Thyroid gland (tissue), 4 donors: ENCODE data around the gene VAPA. TPM values are rescaled to one million over a fixed set of nuclear protein-coding genes. Genes with fewer than 3 reads are reported as not detected.

Experiments
- DNase-seq, 2 donors: peaks; one replicate each; pipeline ENCODE4 v3.0.0-alpha.2; 2019
- H3K27ac ChIP-seq, 3 donors: fragments of 200-600 bp; sonication (generic); 1 replicate in 2 of 3; 2 replicates in 1 of 3; pipeline ENCODE4 v1.5.1; 2016 to 2019; ENCODE audit warnings: mild to moderate bottlenecking in 1 of 3, moderate library complexity in 1 of 3
- H3K27me3 ChIP-seq: fragments of 200-600 bp; sonication (generic); one replicate; pipeline ENCODE4 v1.5.1; 2019
- H3K36me3 ChIP-seq, 2 donors: fragments of 200-600 bp; sonication (generic); one replicate each; pipeline ENCODE4 v1.5.1; 2016 to 2019
- H3K4me1 ChIP-seq, 2 donors: fragments of 200-600 bp; sonication (generic); one replicate each; pipeline ENCODE4 v1.5.1; 2017 to 2019
- H3K4me3 ChIP-seq, 3 donors: fragments of 200-600 bp; sonication (generic); replicated peaks in 1 of 3; 1 replicate in 2 of 3; 2 replicates in 1 of 3; pipeline ENCODE4 v1.5.1; 2016; ENCODE audit warnings: mild to moderate bottlenecking in 1 of 3
- H3K9me3 ChIP-seq: fragments of 200-600 bp; sonication (generic); one replicate; pipeline ENCODE4 v1.5.1; 2017
- POLR2A ChIP-seq, 2 donors: fragments of 450-650 bp; IDR thresholded peaks; one replicate each; pipeline ENCODE4 v1.6.1; 2017; ENCODE audit warnings: antibody characterized with exemption in 2 of 2, mild to moderate bottlenecking in 2 of 2, moderate library complexity in 1 of 2
- WGBS, 2 donors: methylation state at CpG; one replicate each; pipeline ENCODE4 v1.1.5; 2017; 5-methylcytosine and 5-hydroxymethylcytosine counted together
- intact Hi-C: fragments of 100-400 bp; cut with DNase I; formaldehyde crosslinking; loops from one replicate; pipeline ENCODE4 v1.15.1; 2023
- total RNA-seq, 4 donors: library from RNA; depleted of rRNA; stranded (reverse); fragments of >200 nt; gene quantifications; one replicate each; pipeline ENCODE4 v1.2.3, GENCODE V29; 2016
- TF ChIP-seq, protein P1 (sequence below), 6 experiments: fragments of 200-600 bp in 3 of 6; fragments of 450-650 bp in 3 of 6; sonication (generic) in 3 of 6; IDR thresholded peaks; one replicate each; pipeline ENCODE4 v1.5.1; 2016 to 2019; ENCODE audit warnings: antibody characterized with exemption in 6 of 6, mild to moderate bottlenecking in 2 of 6, inconsistent platforms in 1 of 6, moderate library complexity in 1 of 6

VAPA gene
- total RNA-seq, 4 donors from 2014 or later = 232 to 261 (median 244) TPM

DNA sequence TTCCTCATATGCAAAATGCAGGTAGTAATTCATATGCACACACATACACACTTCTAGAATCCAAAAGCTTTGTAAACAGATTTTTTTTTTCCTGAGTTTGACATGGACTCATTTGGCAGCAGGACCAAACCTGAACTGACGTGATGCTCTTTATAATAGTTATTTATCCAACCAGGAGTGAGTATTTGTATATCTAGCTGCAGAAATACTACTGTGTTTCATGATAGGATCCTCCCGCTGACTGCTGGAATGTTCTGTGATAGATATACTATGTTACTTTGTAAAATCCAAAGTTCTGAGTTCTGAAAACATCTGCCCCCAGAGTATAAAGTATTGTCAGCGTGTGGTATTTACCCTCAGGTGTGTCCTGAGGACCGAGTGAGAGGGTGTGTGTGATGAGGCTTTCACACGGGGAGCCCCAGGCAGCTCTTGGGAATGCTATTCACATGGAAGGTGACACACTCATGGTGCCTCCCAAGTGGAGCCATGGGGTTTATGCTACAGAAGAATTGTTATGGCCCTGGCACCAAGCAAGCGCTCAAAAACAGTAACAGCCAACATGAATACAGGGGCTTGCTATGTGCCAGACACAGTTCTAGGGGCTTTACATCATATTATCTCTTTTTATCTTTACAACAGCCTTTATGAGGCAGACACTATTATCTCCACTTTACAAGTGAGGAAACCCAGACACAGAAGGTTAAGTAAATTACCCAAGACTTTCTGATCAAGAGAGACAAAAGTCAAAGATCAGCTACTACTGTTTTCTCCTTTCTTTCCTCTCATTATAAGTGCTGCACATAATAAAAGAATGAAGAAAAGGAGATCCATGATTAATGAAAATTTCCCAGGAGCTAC lies 44.7 kb upstream of the VAPA start:
- Histone ChIP-seq H3K9me3 (no peaks in the 10 kb centered on the region), H3K27ac (no peak overlapping the region), H3K4me3 (no peak overlapping the region), H3K4me1 (peaks cover 0 to 10% of the 10 kb centered on the region in 2 donors), H3K27me3 (no peaks in the 10 kb centered on the region), H3K36me3 (no peaks in the 10 kb centered on the region)
- TF ChIP-seq POLR2A (IDR thresholded peaks at IDR 0.05) = no peak
- TF ChIP-seq, protein P1, sequence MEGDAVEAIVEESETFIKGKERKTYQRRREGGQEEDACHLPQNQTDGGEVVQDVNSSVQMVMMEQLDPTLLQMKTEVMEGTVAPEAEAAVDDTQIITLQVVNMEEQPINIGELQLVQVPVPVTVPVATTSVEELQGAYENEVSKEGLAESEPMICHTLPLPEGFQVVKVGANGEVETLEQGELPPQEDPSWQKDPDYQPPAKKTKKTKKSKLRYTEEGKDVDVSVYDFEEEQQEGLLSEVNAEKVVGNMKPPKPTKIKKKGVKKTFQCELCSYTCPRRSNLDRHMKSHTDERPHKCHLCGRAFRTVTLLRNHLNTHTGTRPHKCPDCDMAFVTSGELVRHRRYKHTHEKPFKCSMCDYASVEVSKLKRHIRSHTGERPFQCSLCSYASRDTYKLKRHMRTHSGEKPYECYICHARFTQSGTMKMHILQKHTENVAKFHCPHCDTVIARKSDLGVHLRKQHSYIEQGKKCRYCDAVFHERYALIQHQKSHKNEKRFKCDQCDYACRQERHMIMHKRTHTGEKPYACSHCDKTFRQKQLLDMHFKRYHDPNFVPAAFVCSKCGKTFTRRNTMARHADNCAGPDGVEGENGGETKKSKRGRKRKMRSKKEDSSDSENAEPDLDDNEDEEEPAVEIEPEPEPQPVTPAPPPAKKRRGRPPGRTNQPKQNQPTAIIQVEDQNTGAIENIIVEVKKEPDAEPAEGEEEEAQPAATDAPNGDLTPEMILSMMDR (IDR thresholded peaks at IDR 0.05) = no peak
- WGBS, 2 donors = 83 to 89% methylated on average over 6 of the region's 6 CpGs
- DNase-seq = no peak
- intact Hi-C loops = no loop called here

DNA sequence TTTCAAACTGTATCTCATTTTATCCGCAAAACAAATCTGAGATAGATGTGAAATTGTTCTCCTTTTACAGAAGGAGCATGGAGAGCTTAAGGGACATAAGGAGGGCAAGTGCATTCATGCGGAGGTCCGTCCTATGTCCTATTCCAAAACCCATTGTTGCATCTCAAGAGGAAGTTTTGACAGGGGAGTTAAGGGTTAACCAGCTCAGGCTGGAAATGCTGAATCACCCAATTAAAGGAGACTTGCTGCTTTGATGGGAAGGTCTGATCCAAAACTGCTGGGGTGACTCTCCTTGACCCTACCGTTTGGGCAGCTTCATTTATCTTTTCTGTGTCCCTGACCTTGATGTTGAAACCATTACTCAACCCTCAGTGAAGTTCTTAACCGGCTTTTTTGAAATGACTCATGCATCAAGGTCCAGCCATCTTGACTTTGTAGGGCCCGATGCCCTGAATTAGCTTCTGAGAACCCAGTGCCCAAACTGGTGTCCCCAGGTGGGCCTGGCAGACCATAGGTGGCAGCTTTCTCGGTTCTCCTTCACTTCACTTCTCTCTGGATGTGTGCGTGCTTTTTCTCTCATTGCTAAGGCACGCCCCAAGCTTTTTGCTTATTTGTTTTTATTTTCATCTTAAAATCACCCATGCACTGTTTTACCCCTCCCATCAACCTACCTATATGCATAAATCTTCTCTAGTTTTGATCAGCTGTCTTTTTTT lies 43.9 kb upstream of the VAPA start:
- no peak for DNase-seq
- WGBS, 2 donors = 70 to 71% methylated on average over 9 of the region's 9 CpGs
- no peaks in the 10 kb centered on the region for H3K27me3 ChIP-seq
- intact Hi-C loops = no loop called here
- H3K4me3 ChIP-seq = no peak overlapping the region
- no peak overlapping the region for H3K27ac ChIP-seq
- no peaks in the 10 kb centered on the region for H3K36me3 ChIP-seq
- H3K9me3 ChIP-seq = no peaks in the 10 kb centered on the region
- no peak for TF ChIP-seq POLR2A (IDR thresholded peaks at IDR 0.05)
- TF ChIP-seq, protein P1 (IDR thresholded peaks at IDR 0.05) = no peak
- peaks cover 0 to 10% of the 10 kb centered on the region in 2 donors for H3K4me1 ChIP-seq

DNA sequence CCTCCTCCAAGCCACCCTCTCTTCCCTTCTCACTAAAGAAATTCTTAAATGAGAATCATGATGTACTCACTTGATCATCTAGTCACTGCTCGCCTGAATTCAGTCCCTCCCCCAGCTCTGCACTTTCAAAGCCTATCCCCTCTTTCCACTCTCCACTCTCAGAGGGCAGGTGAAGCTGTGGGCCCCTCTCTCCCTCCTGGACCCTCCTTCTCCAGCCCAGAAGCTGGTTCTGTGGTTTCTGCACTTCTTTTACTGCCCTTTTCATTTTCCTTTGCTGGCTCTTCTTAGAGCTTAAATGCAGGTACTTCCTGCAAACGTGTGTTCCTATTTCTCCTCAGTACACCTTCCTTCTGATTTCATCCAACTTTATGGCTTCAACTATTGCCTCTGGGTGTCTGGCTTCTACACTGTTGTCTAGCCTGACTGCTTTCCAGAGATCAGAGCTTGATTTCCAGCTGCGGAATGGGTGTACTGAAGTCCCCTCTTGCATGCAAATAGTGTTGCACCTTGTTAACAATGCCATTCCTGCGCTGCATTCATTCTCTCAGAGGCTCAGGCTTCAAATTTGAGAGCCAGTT lies 43.3 kb upstream of the VAPA start:
- DNase-seq = no peak
- H3K36me3 ChIP-seq = no peaks in the 10 kb centered on the region
- H3K4me1 ChIP-seq = peaks cover 0 to 10% of the 10 kb centered on the region in 2 donors
- H3K9me3 ChIP-seq = no peaks in the 10 kb centered on the region
- no peaks in the 10 kb centered on the region for H3K27me3 ChIP-seq
- H3K4me3 ChIP-seq = no peak overlapping the region
- no peak overlapping the region for H3K27ac ChIP-seq
- intact Hi-C loops = no loop called here
- TF ChIP-seq POLR2A (IDR thresholded peaks at IDR 0.05) = no peak
- TF ChIP-seq, protein P1 (IDR thresholded peaks at IDR 0.05) = no peak
- WGBS, 2 donors = 74 to 77% methylated on average over 4 of the region's 4 CpGs

DNA sequence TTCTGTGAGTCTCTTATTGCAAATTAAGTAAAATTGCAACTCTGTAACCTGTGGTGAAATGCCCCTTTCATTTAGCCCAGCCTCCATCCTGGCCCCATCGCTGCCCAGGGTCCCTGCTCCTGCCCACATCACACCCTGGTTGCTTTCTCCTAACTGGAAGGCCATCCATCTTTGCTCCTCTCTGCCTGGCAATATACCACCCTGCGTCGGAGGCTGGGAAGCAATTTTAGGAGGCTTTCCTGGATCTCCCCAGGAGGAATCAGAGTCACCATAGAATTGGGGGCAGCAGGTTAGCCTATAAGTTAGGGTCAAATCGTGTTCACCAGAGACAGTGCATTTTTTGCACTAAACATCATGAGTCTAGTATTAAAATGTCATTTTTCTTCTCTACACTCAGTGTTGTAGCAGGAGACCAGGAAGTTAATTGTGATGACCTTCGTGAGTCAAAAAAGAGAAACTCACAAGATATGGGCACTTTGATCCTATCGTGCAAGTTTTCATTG lies 42.5 kb upstream of the VAPA start:
- H3K27me3 ChIP-seq = no peaks in the 10 kb centered on the region

More for the DNA sequence above, 42.5 kb upstream of the VAPA start:
- Histone ChIP-seq H3K4me3 (no peak overlapping the region), H3K4me1 (peaks cover 0 to 10% of the 10 kb centered on the region in 2 donors), H3K9me3 (no peaks in the 10 kb centered on the region), H3K27ac (no peak overlapping the region), H3K36me3 (no peaks in the 10 kb centered on the region)
- no peak for TF ChIP-seq POLR2A (IDR thresholded peaks at IDR 0.05)
- TF ChIP-seq, protein P1 (IDR thresholded peaks at IDR 0.05) = no peak
- intact Hi-C loops = no loop called here
- 90 to 92% methylated on average over 5 to 6 of the region's 6 CpGs for WGBS, 2 donors
- no peak for DNase-seq
